DOHH2 (cell line): ENCODE data around the gene MMP15.

ENCODE experiments used
- EZH2phosphoT487 ChIP-seq: fragments of 200-600 bp; sonication (generic); IDR thresholded peaks from 2 replicates; pipeline ENCODE4 v1.6.1; 2017; ENCODE audit warnings: borderline replicate concordance, mild to moderate bottlenecking, antibody characterized with exemption, low read length, moderate library complexity, mixed read lengths
- TF ChIP-seq, protein P1 (sequence below): fragments of 200-600 bp; sonication (generic); IDR thresholded peaks from one replicate; pipeline ENCODE4 v1.5.1; 2014; ENCODE audit warnings: antibody characterized with exemption, mild to moderate bottlenecking, low read depth, low read length; ENCODE audit not compliant: poor library complexity, severe bottlenecking

DNA sequence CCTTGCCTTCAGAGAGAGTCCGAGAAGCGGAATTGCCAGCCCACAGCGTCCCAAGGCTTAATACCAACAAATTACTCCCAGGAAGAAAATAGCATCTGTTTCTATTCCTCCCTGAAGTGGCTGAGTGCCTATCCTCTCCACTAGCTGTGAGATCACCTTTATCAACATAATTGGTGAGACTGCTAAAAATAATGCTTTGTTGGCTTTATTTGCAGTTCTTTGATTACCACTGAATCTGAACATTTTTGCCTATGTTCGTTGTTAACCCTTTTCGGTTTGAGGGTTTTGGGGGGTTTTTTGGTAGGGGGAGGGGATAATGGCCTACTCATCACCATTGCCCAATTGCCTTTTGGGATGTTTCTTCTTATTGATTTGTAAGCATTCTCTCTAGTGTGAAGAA lies 31.0 kb downstream of the MMP15 start:
- TF ChIP-seq, protein P1, sequence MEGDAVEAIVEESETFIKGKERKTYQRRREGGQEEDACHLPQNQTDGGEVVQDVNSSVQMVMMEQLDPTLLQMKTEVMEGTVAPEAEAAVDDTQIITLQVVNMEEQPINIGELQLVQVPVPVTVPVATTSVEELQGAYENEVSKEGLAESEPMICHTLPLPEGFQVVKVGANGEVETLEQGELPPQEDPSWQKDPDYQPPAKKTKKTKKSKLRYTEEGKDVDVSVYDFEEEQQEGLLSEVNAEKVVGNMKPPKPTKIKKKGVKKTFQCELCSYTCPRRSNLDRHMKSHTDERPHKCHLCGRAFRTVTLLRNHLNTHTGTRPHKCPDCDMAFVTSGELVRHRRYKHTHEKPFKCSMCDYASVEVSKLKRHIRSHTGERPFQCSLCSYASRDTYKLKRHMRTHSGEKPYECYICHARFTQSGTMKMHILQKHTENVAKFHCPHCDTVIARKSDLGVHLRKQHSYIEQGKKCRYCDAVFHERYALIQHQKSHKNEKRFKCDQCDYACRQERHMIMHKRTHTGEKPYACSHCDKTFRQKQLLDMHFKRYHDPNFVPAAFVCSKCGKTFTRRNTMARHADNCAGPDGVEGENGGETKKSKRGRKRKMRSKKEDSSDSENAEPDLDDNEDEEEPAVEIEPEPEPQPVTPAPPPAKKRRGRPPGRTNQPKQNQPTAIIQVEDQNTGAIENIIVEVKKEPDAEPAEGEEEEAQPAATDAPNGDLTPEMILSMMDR: no peak
- TF ChIP-seq EZH2phosphoT487: no peak
